C4-2B (cell line): ENCODE measurements around the gene TRIM52.

Experiments
- CTCF ChIP-seq: fragments of 450-650 bp; conservative IDR thresholded peaks from 2 replicates; pipeline ENCODE4 v1.5.1; 2017; ENCODE audit warnings: mild to moderate bottlenecking
- ZFX ChIP-seq: fragments of 450-650 bp; IDR thresholded peaks from 2 replicates; pipeline ENCODE4 v1.6.1; 2017

GRCh38 chr5:181231432-181231831, 29.5 kb downstream of the TRIM52 start:
- TF ChIP-seq CTCF: no peak
- TF ChIP-seq ZFX: no peak
